H1 (cell line): ENCODE results near the gene CENPO. TPM values are rescaled to one million over a fixed set of nuclear protein-coding genes. Genes with fewer than 3 reads are reported as not detected.

Experiments
- CTCF ChIA-PET: fragments of 300-600 bp; sonication (Branson Sonifier 250); formaldehyde crosslinking; loops from one replicate; lab custom pipeline; 2021; ENCODE audit not compliant: partially characterized antibody; lab: Charles Lee
- POLR2A ChIA-PET: fragments of 300-600 bp; sonication (Branson Sonifier 250); formaldehyde crosslinking; loops from one replicate; lab custom pipeline; 2021; ENCODE audit warnings: inconsistent platforms; ENCODE audit not compliant: partially characterized antibody; lab: Charles Lee
- DNase-seq, 2 experiments: peaks; one replicate each; pipeline versions ENCODE4 v3.0.0 to v3.0.0-alpha.2; 2010 to 2022; ENCODE audit warnings: low spot score in 2 of 2, low read depth in 1 of 2, mixed read lengths in 1 of 2
- FAIRE-seq: peaks from 2 replicates; lab custom pipeline; 2011; peaks lifted over from hg19 to GRCh38; lab: Jason Lieb, UNC
- H2AFZ ChIP-seq: 2 replicates; pipeline ENCODE4 v1.8.1; 2012; ENCODE audit warnings: low read length, inconsistent platforms
- H2AK5ac ChIP-seq: 2 replicates; pipeline ENCODE4 v1.6.1; 2013; ENCODE audit warnings: low read depth, low read length
- H2BK120ac ChIP-seq: replicated peaks from 2 replicates; pipeline ENCODE3; 2013; ENCODE audit warnings: low read depth, low read length, inconsistent platforms
- H2BK12ac ChIP-seq: 2 replicates; pipeline ENCODE4 v1.6.1; 2013; ENCODE audit warnings: low read depth, low read length
- H2BK15ac ChIP-seq: 2 replicates; pipeline ENCODE4 v1.6.1; 2013; ENCODE audit warnings: low read length
- H2BK20ac ChIP-seq: 2 replicates; pipeline ENCODE4 v1.6.1; 2013; ENCODE audit warnings: low read length
- H2BK5ac ChIP-seq: 2 replicates; pipeline ENCODE4 v1.6.1; 2013; ENCODE audit warnings: low read depth, low read length
- H3K14ac ChIP-seq: 2 replicates; pipeline ENCODE4 v1.6.1; 2013; ENCODE audit warnings: inconsistent platforms; ENCODE audit not compliant: insufficient read length
- H3K18ac ChIP-seq: 2 replicates; pipeline ENCODE4 v1.6.1; 2013; ENCODE audit warnings: low read length; ENCODE audit errors: extremely low read depth
- H3K23ac ChIP-seq: 2 replicates; pipeline ENCODE4 v1.6.1; 2013; ENCODE audit warnings: inconsistent platforms; ENCODE audit not compliant: insufficient read length
- H3K23me2 ChIP-seq: 2 replicates; pipeline ENCODE4 v1.6.1; 2013; ENCODE audit warnings: low read depth, low read length
- H3K27ac ChIP-seq: 2 replicates; pipeline ENCODE4 v1.6.1; 2011; ENCODE audit warnings: low read depth, low read length, inconsistent platforms
- H3K27me3 ChIP-seq, 4 experiments: replicated peaks in 1 of 4; 1 replicate in 1 of 4; 2 replicates in 3 of 4; pipeline versions ENCODE4 v1.6.1 to v1.8.1; 2011 to 2013; ENCODE audit warnings: low read length in 3 of 4, mild to moderate bottlenecking in 3 of 4, inconsistent platforms in 2 of 4, mixed read lengths in 2 of 4, moderate library complexity in 1 of 4; ENCODE audit not compliant: control insufficient read depth in 3 of 4, insufficient read depth in 3 of 4; ENCODE audit errors: extremely low read depth in 1 of 4
- H3K36me3 ChIP-seq, 4 experiments: 2 replicates each; pipeline versions ENCODE4 v1.6.1 to v1.8.1; 2011 to 2013; ENCODE audit warnings: mild to moderate bottlenecking in 4 of 4, low read length in 3 of 4, moderate library complexity in 2 of 4, control low read depth in 1 of 4, inconsistent platforms in 1 of 4; ENCODE audit not compliant: insufficient read depth in 4 of 4, control insufficient read depth in 2 of 4
- H3K4ac ChIP-seq: replicated peaks from 2 replicates; pipeline ENCODE3; 2013; ENCODE audit warnings: low read length, low read depth, mixed read lengths, inconsistent platforms; ENCODE audit not compliant: insufficient read length
- H3K4me1 ChIP-seq, 4 experiments: replicated peaks in 1 of 4; 1 replicate in 1 of 4; 2 replicates in 3 of 4; pipeline versions ENCODE4 v1.6.1 to v1.8.1; 2011 to 2013; ENCODE audit warnings: low read length in 3 of 4, inconsistent platforms in 2 of 4, mixed read lengths in 1 of 4; ENCODE audit not compliant: insufficient read depth in 4 of 4, control insufficient read depth in 3 of 4
- H3K4me2 ChIP-seq, 2 experiments: 2 replicates each; pipeline versions ENCODE4 v1.6.1 to v1.8.1; 2011 to 2013; ENCODE audit warnings: low read depth in 2 of 2, low read length in 2 of 2, control low read depth in 1 of 2, inconsistent platforms in 1 of 2, mild to moderate bottlenecking in 1 of 2; ENCODE audit not compliant: insufficient read depth in 1 of 2
- H3K4me3 ChIP-seq, 4 experiments: fragments of 200-600, 300-600 bp in 1 of 4; sonication (generic), shearing (Covaris generic), sonication (Bioruptor Twin) in 1 of 4; 2 replicates each; pipeline versions ENCODE4 v1.5.1 to v1.8.1; 2011 to 2016; ENCODE audit warnings: low read length in 4 of 4, low read depth in 3 of 4, control low read depth in 2 of 4, inconsistent platforms in 2 of 4, mild to moderate bottlenecking in 2 of 4, mixed read lengths in 1 of 4, moderate library complexity in 1 of 4; ENCODE audit not compliant: insufficient read depth in 2 of 4; ENCODE audit errors: extremely low read depth in 1 of 4
- H3K56ac ChIP-seq: replicated peaks from 2 replicates; pipeline ENCODE3; 2013; ENCODE audit warnings: low read depth, mild to moderate bottlenecking, mixed read lengths, low read length, inconsistent platforms; ENCODE audit not compliant: insufficient read length
- H3K79me1 ChIP-seq: 2 replicates; pipeline ENCODE4 v1.6.1; 2013; ENCODE audit warnings: low read depth, low read length, control low read depth
- H3K79me2 ChIP-seq, 2 experiments: 2 replicates each; pipeline versions ENCODE4 v1.6.1 to v1.8.1; 2012 to 2013; ENCODE audit warnings: low read length in 2 of 2, mild to moderate bottlenecking in 2 of 2, inconsistent platforms in 1 of 2; ENCODE audit not compliant: insufficient read depth in 2 of 2, control insufficient read depth in 1 of 2
- H3K9ac ChIP-seq, 4 experiments: replicated peaks in 1 of 4; 1 replicate in 1 of 4; 2 replicates in 3 of 4; pipeline versions ENCODE4 v1.6.1 to v1.8.1; 2011 to 2013; ENCODE audit warnings: low read depth in 3 of 4, low read length in 3 of 4, control low read depth in 2 of 4, mild to moderate bottlenecking in 2 of 4, moderate library complexity in 2 of 4, inconsistent platforms in 1 of 4; ENCODE audit errors: extremely low read depth in 1 of 4
- H3K9me3 ChIP-seq, 2 experiments: 2 replicates each; pipeline versions ENCODE4 v1.6.1 to v1.8.1; 2012 to 2013; ENCODE audit warnings: mild to moderate bottlenecking in 2 of 2, moderate library complexity in 2 of 2, control low read depth in 1 of 2, inconsistent platforms in 1 of 2, low read depth in 1 of 2, low read length in 1 of 2, mixed read lengths in 1 of 2; ENCODE audit not compliant: insufficient read depth in 2 of 2
- H4K20me1 ChIP-seq, 2 experiments: replicated peaks in 1 of 2; 2 replicates each; pipeline versions ENCODE3 to v1.8.1; 2011 to 2013; ENCODE audit warnings: inconsistent platforms in 2 of 2, low read length in 2 of 2, mild to moderate bottlenecking in 1 of 2; ENCODE audit not compliant: insufficient read depth in 2 of 2, control insufficient read depth in 1 of 2
- H4K5ac ChIP-seq: 2 replicates; pipeline ENCODE4 v1.6.1; 2013; ENCODE audit warnings: low read length, low read depth, mixed read lengths, inconsistent platforms; ENCODE audit not compliant: insufficient read length
- H4K8ac ChIP-seq: 2 replicates; pipeline ENCODE4 v1.8.0; 2013; ENCODE audit warnings: mild to moderate bottlenecking, moderate library complexity, low read length, inconsistent platforms; ENCODE audit not compliant: insufficient read depth; ENCODE audit errors: extremely low read depth
- H4K91ac ChIP-seq: replicated peaks from 2 replicates; pipeline ENCODE3; 2013; ENCODE audit warnings: low read length, mixed read lengths, inconsistent platforms; ENCODE audit not compliant: insufficient read length
- BACH1 ChIP-seq: IDR thresholded peaks from 2 replicates; pipeline ENCODE4 v1.6.1; 2012; ENCODE audit warnings: low read length, improper control_type of control experiment
- POLR2A ChIP-seq, 2 experiments: IDR thresholded peaks; 1 replicate in 1 of 2; 2 replicates in 1 of 2; pipeline ENCODE4 v1.6.1; 2011; ENCODE audit warnings: low read depth in 2 of 2, low read length in 2 of 2, mild to moderate bottlenecking in 2 of 2; ENCODE audit errors: control extremely low read depth in 1 of 2
- POLR2AphosphoS5 ChIP-seq: IDR thresholded peaks from 2 replicates; pipeline ENCODE4 v1.6.1; 2011; ENCODE audit warnings: low read depth, low read length
- WGBS, 2 experiments: shearing (Covaris generic) in 1 of 2; methylation state at CpG; one replicate each; pipeline versions ENCODE4 v1.1.6 to v1.1.7; 2013 to 2015; ENCODE audit warnings: low lambda C conversion rate in 2 of 2, mixed read lengths in 2 of 2, inconsistent platforms in 1 of 2, low coverage in 1 of 2, missing lambda C conversion rate in 1 of 2; ENCODE audit not compliant: insufficient replicate concordance in 2 of 2, insufficient coverage in 1 of 2, insufficient read length in 1 of 2; ENCODE audit errors: extremely low coverage in 1 of 2, missing lambda C conversion rate in 1 of 2; 5-methylcytosine and 5-hydroxymethylcytosine counted together
- polyA plus RNA-seq, 7 experiments: library from polyadenylated mRNA; depleted of rRNA in 3 of 7; stranded (reverse) in 5 of 7; unstranded in 2 of 7; fragments of >200 nt in 5 of 7; fragments of 200-250 nt in 2 of 7; gene quantifications; 1 replicate in 5 of 7; 2 replicates in 1 of 7; 4 replicates in 1 of 7; pipeline versions ENCODE4 v1.2.1 to v1.2.3, GENCODE V29; 2011 to 2013; ENCODE audit warnings: missing spikeins in 2 of 7, mixed read lengths in 2 of 7
- total RNA-seq: library from RNA; stranded (reverse); fragmentation: NEBNext Ultra II Directional; extraction: Animal tissue kit (Norgen Biotek cat#: 25700); gene quantifications from 2 replicates; pipeline ENCODE4 v1.2.1, GENCODE V29; 2021

CENPO gene
- total and polyA plus RNA-seq, 2 of the 8 experiments (the other 6 are each of a cell fraction or from before 2014, with no cell fraction given), result 34.4 to 46.3 TPM

GRCh38 chr2:24819442-24820174 is 26.4 kb downstream of the CENPO start:
- no peak overlapping the region for H3K4ac ChIP-seq
- no peak overlapping the region for H2BK20ac ChIP-seq
- peaks cover under 1 to 9% of the 10 kb centered on the region in 2 experiments for H4K20me1 ChIP-seq
- H3K9me3 ChIP-seq, result no peaks in the 10 kb centered on the region
- no peak overlapping the region for H2AFZ ChIP-seq
- peaks cover 3% of the 10 kb centered on the region; the same call in 1 of the 2 replicates for H3K79me1 ChIP-seq
- H4K91ac ChIP-seq, result no peak overlapping the region
- DNase-seq (peak in 1 of 2 experiments; percentile 44), FAIRE-seq (no peak)
- H3K36me3 ChIP-seq, result peaks cover 25 to 83% (median 62%) of the 10 kb centered on the region in 4 experiments
- H3K4me3 ChIP-seq, result no peak overlapping the region
- peaks cover 2% of the 10 kb centered on the region; the same call in 1 of the 2 replicates for H3K23me2 ChIP-seq
- no peak overlapping the region for H4K5ac ChIP-seq
- CTCF ChIA-PET, result interaction anchor here (0.6 to 3.8 kb wide), 9 partner anchors 8 to 411 kb away, joined by 3 to 24 read pairs (median 4); partner anchors contain the start of genes CENPO and PTRHD1
- 87% methylated on average over 17 of the region's 21 CpGs; no CpG with 5 or more reads in 1 of the 2 experiments for WGBS, 2 experiments
- H3K9ac ChIP-seq, result no peak overlapping the region
- H3K14ac ChIP-seq, result no peak overlapping the region
- H3K79me2 ChIP-seq, result peaks cover 0 to 6% of the 10 kb centered on the region in 2 experiments; a peak in 3 of 4 replicates
- no peak overlapping the region for H3K27ac ChIP-seq
- no peak overlapping the region for H2BK15ac ChIP-seq
- TF ChIP-seq POLR2AphosphoS5 (peak; percentile 45; the same call in 1 of the 2 replicates), POLR2A (IDR thresholded peaks at IDR 0.05; ENCODE audit: control extremely low read depth in 1 of 2, low read depth in 2 of 2, low read length in 2 of 2) (peak in 1 of 2 experiments; percentile 22; a peak in 1 of 3 replicates), BACH1 (no peak)
- no peak overlapping the region for H2BK120ac ChIP-seq
- H3K18ac ChIP-seq, result no peak overlapping the region
- no peak overlapping the region for H2BK12ac ChIP-seq
- no peak overlapping the region for H3K4me2 ChIP-seq
- H4K8ac ChIP-seq, result no peak overlapping the region
- H3K27me3 ChIP-seq, result no peaks in the 10 kb centered on the region
- POLR2A ChIA-PET, result interaction anchor here (0.6 to 1.7 kb wide), 4 partner anchors 8 to 227 kb away, joined by 3 to 4 read pairs (median 3); no protein-coding TSS in a partner anchor
- peaks cover 15 to 25% (median 20%) of the 10 kb centered on the region in 4 experiments for H3K4me1 ChIP-seq
- H2BK5ac ChIP-seq, result no peak overlapping the region; the same call in 1 of the 2 replicates
- no peak overlapping the region for H2AK5ac ChIP-seq
- no peak overlapping the region for H3K56ac ChIP-seq
- no peak overlapping the region for H3K23ac ChIP-seq
